Astrocyte (in vitro differentiated cells and primary cell): ENCODE data around the gene GPR37L1.

ENCODE experiments used
- EZH2 ChIP-seq: IDR thresholded peaks from 2 replicates; pipeline ENCODE4 v1.6.1; 2012; ENCODE audit warnings: mild to moderate bottlenecking, low read length, inconsistent platforms; ENCODE audit not compliant: insufficient read depth
- TF ChIP-seq, protein P1 (sequence below): IDR thresholded peaks from 2 replicates; pipeline ENCODE4 v1.5.1; 2011; ENCODE audit warnings: low read depth, mild to moderate bottlenecking, inconsistent platforms, low read length, moderate library complexity; ENCODE audit not compliant: insufficient read depth

GRCh38 chr1:202161151-202162046, 38.7 kb downstream of the GPR37L1 start:
- TF ChIP-seq, protein P1, sequence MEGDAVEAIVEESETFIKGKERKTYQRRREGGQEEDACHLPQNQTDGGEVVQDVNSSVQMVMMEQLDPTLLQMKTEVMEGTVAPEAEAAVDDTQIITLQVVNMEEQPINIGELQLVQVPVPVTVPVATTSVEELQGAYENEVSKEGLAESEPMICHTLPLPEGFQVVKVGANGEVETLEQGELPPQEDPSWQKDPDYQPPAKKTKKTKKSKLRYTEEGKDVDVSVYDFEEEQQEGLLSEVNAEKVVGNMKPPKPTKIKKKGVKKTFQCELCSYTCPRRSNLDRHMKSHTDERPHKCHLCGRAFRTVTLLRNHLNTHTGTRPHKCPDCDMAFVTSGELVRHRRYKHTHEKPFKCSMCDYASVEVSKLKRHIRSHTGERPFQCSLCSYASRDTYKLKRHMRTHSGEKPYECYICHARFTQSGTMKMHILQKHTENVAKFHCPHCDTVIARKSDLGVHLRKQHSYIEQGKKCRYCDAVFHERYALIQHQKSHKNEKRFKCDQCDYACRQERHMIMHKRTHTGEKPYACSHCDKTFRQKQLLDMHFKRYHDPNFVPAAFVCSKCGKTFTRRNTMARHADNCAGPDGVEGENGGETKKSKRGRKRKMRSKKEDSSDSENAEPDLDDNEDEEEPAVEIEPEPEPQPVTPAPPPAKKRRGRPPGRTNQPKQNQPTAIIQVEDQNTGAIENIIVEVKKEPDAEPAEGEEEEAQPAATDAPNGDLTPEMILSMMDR: no peak
- no peak for TF ChIP-seq EZH2
